H1 (cell line): Measurements from ENCODE around the gene SCCPDH. TPM values are rescaled to one million over a fixed set of nuclear protein-coding genes. Genes with fewer than 3 reads are reported as not detected.

Experiments
- CTCF ChIA-PET: fragments of 300-600 bp; sonication (Branson Sonifier 250); formaldehyde crosslinking; loops from one replicate; lab custom pipeline; 2021; ENCODE audit not compliant: partially characterized antibody; lab: Charles Lee
- POLR2A ChIA-PET: fragments of 300-600 bp; sonication (Branson Sonifier 250); formaldehyde crosslinking; loops from one replicate; lab custom pipeline; 2021; ENCODE audit warnings: inconsistent platforms; ENCODE audit not compliant: partially characterized antibody; lab: Charles Lee
- DNase-seq, 2 experiments: peaks; one replicate each; pipeline versions ENCODE4 v3.0.0 to v3.0.0-alpha.2; 2010 to 2022; ENCODE audit warnings: low spot score in 2 of 2, low read depth in 1 of 2, mixed read lengths in 1 of 2
- FAIRE-seq: peaks from 2 replicates; lab custom pipeline; 2011; peaks lifted over from hg19 to GRCh38; lab: Jason Lieb, UNC
- H2AFZ ChIP-seq: 2 replicates; pipeline ENCODE4 v1.8.1; 2012; ENCODE audit warnings: low read length, inconsistent platforms
- H2AK5ac ChIP-seq: 2 replicates; pipeline ENCODE4 v1.6.1; 2013; ENCODE audit warnings: low read depth, low read length
- H2BK120ac ChIP-seq: replicated peaks from 2 replicates; pipeline ENCODE3; 2013; ENCODE audit warnings: low read depth, low read length, inconsistent platforms
- H2BK12ac ChIP-seq: 2 replicates; pipeline ENCODE4 v1.6.1; 2013; ENCODE audit warnings: low read depth, low read length
- H2BK15ac ChIP-seq: 2 replicates; pipeline ENCODE4 v1.6.1; 2013; ENCODE audit warnings: low read length
- H2BK20ac ChIP-seq: 2 replicates; pipeline ENCODE4 v1.6.1; 2013; ENCODE audit warnings: low read length
- H2BK5ac ChIP-seq: 2 replicates; pipeline ENCODE4 v1.6.1; 2013; ENCODE audit warnings: low read depth, low read length
- H3K14ac ChIP-seq: 2 replicates; pipeline ENCODE4 v1.6.1; 2013; ENCODE audit warnings: inconsistent platforms; ENCODE audit not compliant: insufficient read length
- H3K18ac ChIP-seq: 2 replicates; pipeline ENCODE4 v1.6.1; 2013; ENCODE audit warnings: low read length; ENCODE audit errors: extremely low read depth
- H3K23ac ChIP-seq: 2 replicates; pipeline ENCODE4 v1.6.1; 2013; ENCODE audit warnings: inconsistent platforms; ENCODE audit not compliant: insufficient read length
- H3K23me2 ChIP-seq: 2 replicates; pipeline ENCODE4 v1.6.1; 2013; ENCODE audit warnings: low read depth, low read length
- H3K27ac ChIP-seq: 2 replicates; pipeline ENCODE4 v1.6.1; 2011; ENCODE audit warnings: low read depth, low read length, inconsistent platforms
- H3K27me3 ChIP-seq, 4 experiments: replicated peaks in 1 of 4; 1 replicate in 1 of 4; 2 replicates in 3 of 4; pipeline versions ENCODE4 v1.6.1 to v1.8.1; 2011 to 2013; ENCODE audit warnings: low read length in 3 of 4, mild to moderate bottlenecking in 3 of 4, inconsistent platforms in 2 of 4, mixed read lengths in 2 of 4, moderate library complexity in 1 of 4; ENCODE audit not compliant: control insufficient read depth in 3 of 4, insufficient read depth in 3 of 4; ENCODE audit errors: extremely low read depth in 1 of 4
- H3K36me3 ChIP-seq, 4 experiments: 2 replicates each; pipeline versions ENCODE4 v1.6.1 to v1.8.1; 2011 to 2013; ENCODE audit warnings: mild to moderate bottlenecking in 4 of 4, low read length in 3 of 4, moderate library complexity in 2 of 4, control low read depth in 1 of 4, inconsistent platforms in 1 of 4; ENCODE audit not compliant: insufficient read depth in 4 of 4, control insufficient read depth in 2 of 4
- H3K4ac ChIP-seq: replicated peaks from 2 replicates; pipeline ENCODE3; 2013; ENCODE audit warnings: low read length, low read depth, mixed read lengths, inconsistent platforms; ENCODE audit not compliant: insufficient read length
- H3K4me1 ChIP-seq, 4 experiments: replicated peaks in 1 of 4; 1 replicate in 1 of 4; 2 replicates in 3 of 4; pipeline versions ENCODE4 v1.6.1 to v1.8.1; 2011 to 2013; ENCODE audit warnings: low read length in 3 of 4, inconsistent platforms in 2 of 4, mixed read lengths in 1 of 4; ENCODE audit not compliant: insufficient read depth in 4 of 4, control insufficient read depth in 3 of 4
- H3K4me2 ChIP-seq, 2 experiments: 2 replicates each; pipeline versions ENCODE4 v1.6.1 to v1.8.1; 2011 to 2013; ENCODE audit warnings: low read depth in 2 of 2, low read length in 2 of 2, control low read depth in 1 of 2, inconsistent platforms in 1 of 2, mild to moderate bottlenecking in 1 of 2; ENCODE audit not compliant: insufficient read depth in 1 of 2
- H3K4me3 ChIP-seq, 4 experiments: fragments of 200-600, 300-600 bp in 1 of 4; sonication (generic), shearing (Covaris generic), sonication (Bioruptor Twin) in 1 of 4; 2 replicates each; pipeline versions ENCODE4 v1.5.1 to v1.8.1; 2011 to 2016; ENCODE audit warnings: low read length in 4 of 4, low read depth in 3 of 4, control low read depth in 2 of 4, inconsistent platforms in 2 of 4, mild to moderate bottlenecking in 2 of 4, mixed read lengths in 1 of 4, moderate library complexity in 1 of 4; ENCODE audit not compliant: insufficient read depth in 2 of 4; ENCODE audit errors: extremely low read depth in 1 of 4
- H3K56ac ChIP-seq: replicated peaks from 2 replicates; pipeline ENCODE3; 2013; ENCODE audit warnings: low read depth, mild to moderate bottlenecking, mixed read lengths, low read length, inconsistent platforms; ENCODE audit not compliant: insufficient read length
- H3K79me1 ChIP-seq: 2 replicates; pipeline ENCODE4 v1.6.1; 2013; ENCODE audit warnings: low read depth, low read length, control low read depth
- H3K79me2 ChIP-seq, 2 experiments: 2 replicates each; pipeline versions ENCODE4 v1.6.1 to v1.8.1; 2012 to 2013; ENCODE audit warnings: low read length in 2 of 2, mild to moderate bottlenecking in 2 of 2, inconsistent platforms in 1 of 2; ENCODE audit not compliant: insufficient read depth in 2 of 2, control insufficient read depth in 1 of 2
- H3K9ac ChIP-seq, 4 experiments: replicated peaks in 1 of 4; 1 replicate in 1 of 4; 2 replicates in 3 of 4; pipeline versions ENCODE4 v1.6.1 to v1.8.1; 2011 to 2013; ENCODE audit warnings: low read depth in 3 of 4, low read length in 3 of 4, control low read depth in 2 of 4, mild to moderate bottlenecking in 2 of 4, moderate library complexity in 2 of 4, inconsistent platforms in 1 of 4; ENCODE audit errors: extremely low read depth in 1 of 4
- H3K9me3 ChIP-seq, 2 experiments: 2 replicates each; pipeline versions ENCODE4 v1.6.1 to v1.8.1; 2012 to 2013; ENCODE audit warnings: mild to moderate bottlenecking in 2 of 2, moderate library complexity in 2 of 2, control low read depth in 1 of 2, inconsistent platforms in 1 of 2, low read depth in 1 of 2, low read length in 1 of 2, mixed read lengths in 1 of 2; ENCODE audit not compliant: insufficient read depth in 2 of 2
- H4K20me1 ChIP-seq, 2 experiments: replicated peaks in 1 of 2; 2 replicates each; pipeline versions ENCODE3 to v1.8.1; 2011 to 2013; ENCODE audit warnings: inconsistent platforms in 2 of 2, low read length in 2 of 2, mild to moderate bottlenecking in 1 of 2; ENCODE audit not compliant: insufficient read depth in 2 of 2, control insufficient read depth in 1 of 2
- H4K5ac ChIP-seq: 2 replicates; pipeline ENCODE4 v1.6.1; 2013; ENCODE audit warnings: low read length, low read depth, mixed read lengths, inconsistent platforms; ENCODE audit not compliant: insufficient read length
- H4K8ac ChIP-seq: 2 replicates; pipeline ENCODE4 v1.8.0; 2013; ENCODE audit warnings: mild to moderate bottlenecking, moderate library complexity, low read length, inconsistent platforms; ENCODE audit not compliant: insufficient read depth; ENCODE audit errors: extremely low read depth
- H4K91ac ChIP-seq: replicated peaks from 2 replicates; pipeline ENCODE3; 2013; ENCODE audit warnings: low read length, mixed read lengths, inconsistent platforms; ENCODE audit not compliant: insufficient read length
- USF2 ChIP-seq: IDR thresholded peaks from 2 replicates; pipeline ENCODE4 v1.6.1; 2011; ENCODE audit warnings: low read length, improper control_type of control experiment
- WGBS, 2 experiments: shearing (Covaris generic) in 1 of 2; methylation state at CpG; one replicate each; pipeline versions ENCODE4 v1.1.6 to v1.1.7; 2013 to 2015; ENCODE audit warnings: low lambda C conversion rate in 2 of 2, mixed read lengths in 2 of 2, inconsistent platforms in 1 of 2, low coverage in 1 of 2, missing lambda C conversion rate in 1 of 2; ENCODE audit not compliant: insufficient replicate concordance in 2 of 2, insufficient coverage in 1 of 2, insufficient read length in 1 of 2; ENCODE audit errors: extremely low coverage in 1 of 2, missing lambda C conversion rate in 1 of 2; 5-methylcytosine and 5-hydroxymethylcytosine counted together
- polyA plus RNA-seq, 7 experiments: library from polyadenylated mRNA; depleted of rRNA in 3 of 7; stranded (reverse) in 5 of 7; unstranded in 2 of 7; fragments of >200 nt in 5 of 7; fragments of 200-250 nt in 2 of 7; gene quantifications; 1 replicate in 5 of 7; 2 replicates in 1 of 7; 4 replicates in 1 of 7; pipeline versions ENCODE4 v1.2.1 to v1.2.3, GENCODE V29; 2011 to 2013; ENCODE audit warnings: missing spikeins in 2 of 7, mixed read lengths in 2 of 7
- total RNA-seq: library from RNA; stranded (reverse); fragmentation: NEBNext Ultra II Directional; extraction: Animal tissue kit (Norgen Biotek cat#: 25700); gene quantifications from 2 replicates; pipeline ENCODE4 v1.2.1, GENCODE V29; 2021

Gene SCCPDH
- total and polyA plus RNA-seq, 2 of the 8 experiments (the other 6 are each of a cell fraction or from before 2014, with no cell fraction given) = 9.5 to 17.0 TPM

GRCh38 chr1:246722720-246723119, 1.5 kb upstream of the SCCPDH start:
- TF ChIP-seq USF2 = no peak

More at GRCh38 chr1:246722720-246723119, 1.5 kb upstream of the SCCPDH start:
- Histone ChIP-seq H2AFZ (no peak overlapping the region), H3K27me3 (peaks cover 0 to 3% (median 3%) of the 10 kb centered on the region in 4 experiments; a peak in 3 of 7 replicates), H3K9me3 (no peaks in the 10 kb centered on the region), H3K79me2 (no peaks in the 10 kb centered on the region), H3K56ac (no peak overlapping the region), H2AK5ac (no peak overlapping the region), H3K36me3 (peaks cover 0 to 6% (median 3%) of the 10 kb centered on the region in 4 experiments; a peak in 3 of 8 replicates), H3K23me2 (peaks cover 9% of the 10 kb centered on the region; the same call in 1 of the 2 replicates), H3K27ac (no peak overlapping the region), H3K14ac (no peak overlapping the region), H2BK15ac (no peak overlapping the region), H3K4me3 (no peak overlapping the region), H4K8ac (no peak overlapping the region), H2BK5ac (no peak overlapping the region), H3K79me1 (no peaks in the 10 kb centered on the region), H3K4me1 (no peaks in the 10 kb centered on the region), H4K91ac (no peak overlapping the region), H3K18ac (no peak overlapping the region), H2BK120ac (no peak overlapping the region), H4K5ac (no peak overlapping the region), H3K4me2 (no peak overlapping the region), H3K4ac (no peak overlapping the region), H4K20me1 (no peaks in the 10 kb centered on the region), H3K9ac (no peak overlapping the region), H3K23ac (no peak overlapping the region), H2BK12ac (no peak overlapping the region), H2BK20ac (no peak overlapping the region)
- CTCF ChIA-PET = interaction anchor here (1.6 kb wide), 1 partner anchor 27 kb away, joined by 4 read pairs; no protein-coding TSS in a partner anchor
- DNase-seq (no peak), FAIRE-seq (no peak)
- 93% methylated on average over 4 of the region's 4 CpGs; no CpG with 5 or more reads in 1 of the 2 experiments for WGBS, 2 experiments
- POLR2A ChIA-PET = interaction anchor here (1.9 kb wide), 1 partner anchor 26 kb away, joined by 7 read pairs; no protein-coding TSS in a partner anchor
